Caco-2 (cell line): ENCODE data around the gene HOXB2. TPM values are rescaled to one million over a fixed set of nuclear protein-coding genes. Genes with fewer than 3 reads are reported as not detected.

ENCODE experiments used
- BruUV-seq: library from RNA; stranded (reverse); fragments of 400-500 nt; replicated peaks from 2 replicates; lab custom pipeline; 2021; lab: Mats Ljungman, UMichigan
- CTCF ChIA-PET: fragments of 300-600 bp; sonication (Branson Sonifier 250); formaldehyde crosslinking; loops from one replicate; lab custom pipeline; 2022; ENCODE audit warnings: antibody characterized with exemption; lab: Charles Lee
- POLR2A ChIA-PET: fragments of 300-600 bp; sonication (Branson Sonifier 250); formaldehyde crosslinking; loops from one replicate; lab custom pipeline; 2022; ENCODE audit warnings: antibody characterized with exemption; lab: Charles Lee
- DNase-seq, 2 experiments: peaks; one replicate each; pipeline versions ENCODE4 v3.0.0 to v3.0.0-alpha.2; 2020 to 2022
- H3K27me3 ChIP-seq: replicated peaks from 2 replicates; pipeline ENCODE4 v1.6.0; 2011; ENCODE audit warnings: low read length; ENCODE audit not compliant: control insufficient read depth, insufficient read depth
- H3K36me3 ChIP-seq: 2 replicates; pipeline ENCODE4 v1.5.1; 2011; ENCODE audit warnings: low read length; ENCODE audit not compliant: control insufficient read depth, insufficient read depth
- H3K4me1 ChIP-seq: fragments of 250-450 bp; sonication (Bioruptor Pico); 2 replicates; pipeline ENCODE4 v1.5.1; 2020; ENCODE audit warnings: mild to moderate bottlenecking
- H3K4me3 ChIP-seq: 2 replicates; pipeline ENCODE4 v1.5.1; 2011; ENCODE audit warnings: low read depth, mild to moderate bottlenecking, control low read depth, low read length
- H3K9me3 ChIP-seq: fragments of 250-450 bp; sonication (Bioruptor Pico); 2 replicates; pipeline ENCODE4 v1.5.1; 2020; ENCODE audit warnings: mild to moderate bottlenecking, moderate library complexity
- H3K27ac Mint-ChIP-seq: one replicate; pipeline ENCODE4 v1.8.0; 2022; ENCODE audit warnings: mixed read lengths; ENCODE audit not compliant: unreplicated experiment
- H3K27me3 Mint-ChIP-seq: one replicate; pipeline ENCODE4 v1.8.0; 2022; ENCODE audit warnings: mixed read lengths; ENCODE audit not compliant: insufficient read depth, unreplicated experiment
- H3K36me3 Mint-ChIP-seq: one replicate; pipeline ENCODE4 v1.8.0; 2022; ENCODE audit warnings: mild to moderate bottlenecking, mixed read lengths; ENCODE audit not compliant: insufficient read depth, unreplicated experiment
- H3K4me1 Mint-ChIP-seq: one replicate; pipeline ENCODE4 v1.8.0; 2022; ENCODE audit warnings: low read depth, mixed read lengths; ENCODE audit not compliant: unreplicated experiment
- H3K4me3 Mint-ChIP-seq: one replicate; pipeline ENCODE4 v1.8.0; 2022; ENCODE audit warnings: mild to moderate bottlenecking, moderate library complexity, mixed read lengths; ENCODE audit not compliant: unreplicated experiment
- H3K9me3 Mint-ChIP-seq: one replicate; pipeline ENCODE4 v1.8.0; 2022; ENCODE audit warnings: mixed read lengths; ENCODE audit not compliant: unreplicated experiment
- CTCF ChIP-seq, 2 experiments: fragments of 200-600 bp in 1 of 2; IDR thresholded peaks; 1 replicate in 1 of 2; 2 replicates in 1 of 2; pipeline versions ENCODE4 v1.5.1 to v1.8.0; 2011 to 2022; ENCODE audit warnings: antibody characterized with exemption in 1 of 2, control low read depth in 1 of 2, inconsistent platforms in 1 of 2, low read depth in 1 of 2, low read length in 1 of 2, mild to moderate bottlenecking in 1 of 2, moderate library complexity in 1 of 2; ENCODE audit not compliant: insufficient read depth in 1 of 2, severe bottlenecking in 1 of 2, unreplicated experiment in 1 of 2
- intact Hi-C: fragments of 100-400 bp; cut with micrococcal nuclease; formaldehyde crosslinking; loops from one replicate; pipeline ENCODE4 v1.10.0; 2022; ENCODE audit not compliant: unreplicated experiment
- total RNA-seq: library from RNA; stranded (reverse); gene quantifications from 2 replicates; pipeline ENCODE4 v1.2.3, GENCODE V29; 2022

Gene HOXB2
- total RNA-seq, 1 experiment from 2014 or later, result 1.1 TPM

- H3K36me3 Mint-ChIP-seq, result no peaks in the 10 kb centered on the region
- H3K27me3 Mint-ChIP-seq, result peaks cover 8% of the 10 kb centered on the region
- intact Hi-C loops, result loop anchor here (2.0 kb wide), 2 partner anchors 19 to 49 kb away; no protein-coding TSS in a partner anchor
- ChIA-PET POLR2A (no interaction called here), CTCF (no interaction called here)
- Histone ChIP-seq H3K4me3 (no peak overlapping the region), H3K4me1 (peaks cover 9% of the 10 kb centered on the region; the same call in 1 of the 2 replicates), H3K36me3 (no peaks in the 10 kb centered on the region), H3K9me3 (no peaks in the 10 kb centered on the region), H3K27me3 (no peaks in the 10 kb centered on the region)
- peaks cover 11% of the 10 kb centered on the region for H3K4me1 Mint-ChIP-seq
- TF ChIP-seq CTCF (IDR thresholded peaks at IDR 0.05; ENCODE audit: insufficient read depth in 1 of 2, low read depth in 1 of 2, low read length in 1 of 2, severe bottlenecking in 1 of 2, unreplicated experiment in 1 of 2), result no peak
- BruUV-seq, result no TSS peak
- H3K4me3 Mint-ChIP-seq, result peak overlapping the region; percentile 78
- H3K9me3 Mint-ChIP-seq, result no peaks in the 10 kb centered on the region
- DNase-seq, result no peak
- H3K27ac Mint-ChIP-seq, result no peak overlapping the region
Measured at GRCh38 chr17:48542114-48542656, 2.7 kb downstream of the HOXB2 start.

GRCh38 chr17:48541577-48542113, 3.3 kb downstream of the HOXB2 start:
- no peaks in the 10 kb centered on the region for H3K36me3 Mint-ChIP-seq
- Histone ChIP-seq H3K27me3 (no peaks in the 10 kb centered on the region), H3K36me3 (no peaks in the 10 kb centered on the region), H3K4me3 (no peak overlapping the region), H3K9me3 (no peaks in the 10 kb centered on the region), H3K4me1 (peaks cover 3% of the 10 kb centered on the region; the same call in 1 of the 2 replicates)
- BruUV-seq, result no TSS peak
- ChIA-PET POLR2A (no interaction called here), CTCF (no interaction called here)
- peaks cover 11% of the 10 kb centered on the region for H3K4me1 Mint-ChIP-seq
- H3K27ac Mint-ChIP-seq, result no peak overlapping the region
- intact Hi-C loops, result loop anchor here (2.0 kb wide), 2 partner anchors 19 to 49 kb away; no protein-coding TSS in a partner anchor
- TF ChIP-seq CTCF (IDR thresholded peaks at IDR 0.05; ENCODE audit: insufficient read depth in 1 of 2, low read depth in 1 of 2, low read length in 1 of 2, severe bottlenecking in 1 of 2, unreplicated experiment in 1 of 2), result no peak
- H3K9me3 Mint-ChIP-seq, result no peaks in the 10 kb centered on the region
- DNase-seq, result no peak
- no peak overlapping the region for H3K4me3 Mint-ChIP-seq
- peaks cover 8% of the 10 kb centered on the region for H3K27me3 Mint-ChIP-seq

GRCh38 chr17:48541036-48541576, 3.8 kb downstream of the HOXB2 start:
- peaks cover 11% of the 10 kb centered on the region for H3K4me1 Mint-ChIP-seq
- H3K9me3 ChIP-seq, result no peaks in the 10 kb centered on the region
- no peaks in the 10 kb centered on the region for H3K27me3 ChIP-seq
- H3K4me3 ChIP-seq, result no peak overlapping the region
- no peaks in the 10 kb centered on the region for H3K36me3 Mint-ChIP-seq
- intact Hi-C loops, result no loop called here
- H3K27me3 Mint-ChIP-seq, result peaks cover 8% of the 10 kb centered on the region
- no peak for DNase-seq
- ChIA-PET CTCF (no interaction called here), POLR2A (no interaction called here)
- H3K36me3 ChIP-seq, result no peaks in the 10 kb centered on the region
- H3K27ac Mint-ChIP-seq, result no peak overlapping the region
- no TSS peak for BruUV-seq
- H3K9me3 Mint-ChIP-seq, result no peaks in the 10 kb centered on the region
- TF ChIP-seq CTCF (IDR thresholded peaks at IDR 0.05; ENCODE audit: insufficient read depth in 1 of 2, low read depth in 1 of 2, low read length in 1 of 2, severe bottlenecking in 1 of 2, unreplicated experiment in 1 of 2), result no peak
- no peaks in the 10 kb centered on the region for H3K4me1 ChIP-seq
- peak overlapping the region; percentile 6 for H3K4me3 Mint-ChIP-seq
